Middle frontal gyrus (tissue), 1 donor: ENCODE data around the gene PLCB4.

Source experiments
- DNase-seq: peaks from one replicate; pipeline ENCODE4 v3.0.0-alpha.2; 2015; ENCODE audit warnings: low spot score; ENCODE audit errors: extremely low spot score

The PLCB4 gene

DNA sequence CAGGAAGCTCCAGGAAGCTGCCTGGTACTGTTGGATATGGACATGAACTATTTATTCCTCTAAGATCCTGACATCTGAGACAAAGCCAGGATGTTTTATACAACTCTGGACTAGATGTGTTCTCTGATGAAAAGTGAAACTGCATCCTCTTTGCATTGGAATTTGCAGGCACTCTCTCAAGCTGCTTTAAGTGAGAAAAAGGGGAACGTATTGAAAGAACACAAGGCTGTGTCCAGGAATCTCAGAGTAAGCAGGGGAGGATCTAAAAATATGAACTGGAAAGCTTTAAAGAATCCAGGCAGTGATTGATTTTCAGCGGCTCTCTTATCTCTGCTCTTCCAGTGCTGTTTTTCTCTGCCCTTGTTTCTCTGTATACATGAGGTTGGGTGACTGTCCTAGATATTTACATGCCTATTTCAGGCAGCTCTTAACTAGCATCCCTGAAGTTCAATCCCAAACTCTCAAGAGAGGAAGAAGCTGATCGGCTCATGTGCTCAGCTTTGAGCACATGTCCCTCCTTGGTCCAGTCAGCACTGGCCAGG is 193.8 kb downstream of the PLCB4 start:
- DNase-seq = no peak

DNA sequence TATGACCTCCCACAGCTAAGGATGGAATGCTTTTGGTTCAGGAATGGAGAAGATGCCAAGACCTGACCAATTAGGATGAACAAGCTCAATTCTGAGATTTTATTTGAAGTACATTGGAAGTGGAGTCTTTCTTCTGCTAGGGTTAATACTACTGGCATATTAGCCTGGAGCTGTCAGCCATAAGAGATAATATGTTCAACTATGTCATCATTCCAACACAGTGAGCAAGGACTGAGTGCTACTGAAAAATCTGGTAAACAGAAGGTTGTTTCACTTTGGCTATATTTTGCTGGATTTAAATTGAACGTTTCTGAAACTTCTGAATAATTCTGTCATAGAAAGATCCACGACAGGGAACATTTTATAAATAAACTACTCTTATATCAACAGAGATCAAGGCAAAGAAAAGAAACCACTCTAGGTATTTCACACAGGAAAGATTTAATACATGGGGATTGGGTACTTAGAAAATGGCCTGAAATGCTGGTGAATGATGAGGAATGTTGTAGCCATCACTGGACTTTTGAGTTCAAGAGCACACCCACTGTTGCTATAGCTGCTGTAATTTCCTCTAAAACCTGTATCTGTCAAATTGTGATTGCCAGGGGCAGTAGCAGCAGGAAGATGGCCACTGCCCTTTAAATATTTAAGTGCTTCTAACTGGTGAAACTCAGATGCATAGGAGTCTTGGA is 200.5 kb downstream of the PLCB4 start:
- no peak for DNase-seq

DNA sequence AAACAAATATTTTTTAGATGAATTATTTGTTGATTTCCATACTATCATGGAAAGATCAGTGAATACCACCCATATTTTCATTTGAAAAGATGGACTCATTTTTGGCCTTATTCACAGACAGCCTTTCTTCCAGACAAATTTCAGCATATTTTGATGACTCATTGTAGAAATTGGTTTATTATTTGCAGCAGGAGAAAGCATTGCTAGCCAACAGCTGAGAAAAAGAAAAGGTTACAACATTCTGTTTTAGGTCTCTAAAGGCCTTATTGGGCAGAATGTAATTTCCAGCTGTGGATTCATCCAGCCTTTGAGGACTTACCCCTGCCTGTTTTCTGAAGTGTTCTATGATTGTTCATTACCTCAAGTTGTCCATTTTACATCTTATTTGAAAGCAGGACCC is 201.9 kb downstream of the PLCB4 start:
- no peak for DNase-seq

DNA sequence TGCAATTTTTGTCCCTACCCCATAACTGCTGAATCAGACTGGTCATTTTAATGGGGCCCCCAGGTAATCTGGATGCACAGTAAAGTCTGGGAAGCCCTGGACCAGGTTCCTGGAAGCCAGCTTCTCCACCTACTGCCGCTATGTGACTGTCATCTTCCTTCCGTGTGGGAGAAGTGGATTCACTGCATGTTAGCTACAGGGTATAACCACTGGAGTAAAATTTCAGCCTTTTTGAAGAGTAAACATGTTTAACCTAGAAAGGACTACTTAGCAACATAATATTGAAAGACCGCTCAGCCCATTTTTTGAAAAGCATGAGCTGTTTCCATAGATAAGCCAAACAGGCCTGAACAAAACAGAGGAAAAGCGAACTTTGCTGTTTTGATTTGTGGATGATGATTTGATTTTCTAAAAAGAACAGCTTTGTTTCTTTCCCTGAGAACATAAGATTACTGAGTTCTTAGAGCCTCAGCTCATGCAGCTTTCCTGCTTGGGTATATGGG is 208.1 kb downstream of the PLCB4 start:
- DNase-seq = no peak

DNA sequence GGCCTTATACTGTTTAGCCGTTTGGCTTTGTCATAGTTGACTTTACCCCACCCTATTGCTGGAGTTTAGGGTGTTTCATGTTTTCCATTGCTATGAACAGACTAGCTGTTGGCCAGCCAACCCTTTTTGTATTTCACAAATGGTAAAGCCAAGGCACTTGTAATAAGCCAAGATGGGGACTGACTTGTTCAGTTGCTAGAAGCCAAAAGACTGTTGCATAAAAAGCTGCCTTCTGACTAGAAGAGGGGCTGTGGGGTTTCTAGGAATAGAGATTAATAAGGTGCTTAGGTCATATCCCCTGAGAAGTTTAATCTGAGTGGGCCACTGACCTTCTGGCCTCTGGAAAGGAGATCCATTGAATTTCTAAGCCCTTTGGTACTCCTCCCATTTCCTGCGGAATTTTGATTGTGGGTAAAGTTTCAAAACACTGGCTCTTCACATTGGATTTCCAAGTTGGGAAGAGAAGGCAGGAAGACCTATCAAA is 211.1 kb downstream of the PLCB4 start:
- no peak for DNase-seq

DNA sequence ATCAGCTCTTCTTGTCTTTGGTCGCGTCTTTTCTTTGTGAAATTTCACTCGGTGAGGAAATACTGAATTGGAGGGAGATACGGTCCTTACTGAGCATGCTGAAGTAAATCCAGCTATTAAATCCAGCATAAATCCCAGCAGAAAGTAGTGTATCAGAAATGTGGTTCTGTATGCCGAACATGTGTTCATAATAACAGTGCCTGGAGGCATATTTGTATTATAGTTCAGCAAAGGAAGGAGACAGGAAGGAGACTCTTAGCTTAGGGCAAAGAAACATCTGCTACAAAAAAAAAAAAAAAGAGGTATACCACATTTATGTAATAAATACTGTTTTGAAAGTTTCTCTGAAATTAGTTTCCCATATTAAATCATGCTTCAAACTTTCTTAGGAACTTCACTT is 211.8 kb downstream of the PLCB4 start:
- DNase-seq = no peak

DNA sequence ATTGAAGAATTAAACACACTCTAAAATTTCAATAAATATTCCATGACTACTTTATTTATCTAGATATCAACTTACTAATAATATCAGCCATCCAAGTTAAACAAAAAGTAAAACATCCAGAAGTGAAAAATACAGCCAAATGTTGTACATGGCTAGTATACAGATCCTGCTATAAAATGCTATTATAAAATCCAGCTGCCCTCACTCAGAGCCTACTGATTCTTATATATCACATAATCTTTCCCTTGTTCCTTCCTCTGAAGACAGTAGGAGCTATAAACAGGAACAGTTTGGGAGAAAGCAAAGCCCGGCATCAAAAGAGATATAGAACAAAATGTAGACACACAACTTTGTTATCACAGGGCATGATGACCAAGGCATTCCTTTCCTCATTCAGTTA is 212.9 kb downstream of the PLCB4 start:
- DNase-seq = no peak

- DNase-seq = no peak
Measured at GRCh38 chr20:9285617-9286016, 216.7 kb downstream of the PLCB4 start.

DNA sequence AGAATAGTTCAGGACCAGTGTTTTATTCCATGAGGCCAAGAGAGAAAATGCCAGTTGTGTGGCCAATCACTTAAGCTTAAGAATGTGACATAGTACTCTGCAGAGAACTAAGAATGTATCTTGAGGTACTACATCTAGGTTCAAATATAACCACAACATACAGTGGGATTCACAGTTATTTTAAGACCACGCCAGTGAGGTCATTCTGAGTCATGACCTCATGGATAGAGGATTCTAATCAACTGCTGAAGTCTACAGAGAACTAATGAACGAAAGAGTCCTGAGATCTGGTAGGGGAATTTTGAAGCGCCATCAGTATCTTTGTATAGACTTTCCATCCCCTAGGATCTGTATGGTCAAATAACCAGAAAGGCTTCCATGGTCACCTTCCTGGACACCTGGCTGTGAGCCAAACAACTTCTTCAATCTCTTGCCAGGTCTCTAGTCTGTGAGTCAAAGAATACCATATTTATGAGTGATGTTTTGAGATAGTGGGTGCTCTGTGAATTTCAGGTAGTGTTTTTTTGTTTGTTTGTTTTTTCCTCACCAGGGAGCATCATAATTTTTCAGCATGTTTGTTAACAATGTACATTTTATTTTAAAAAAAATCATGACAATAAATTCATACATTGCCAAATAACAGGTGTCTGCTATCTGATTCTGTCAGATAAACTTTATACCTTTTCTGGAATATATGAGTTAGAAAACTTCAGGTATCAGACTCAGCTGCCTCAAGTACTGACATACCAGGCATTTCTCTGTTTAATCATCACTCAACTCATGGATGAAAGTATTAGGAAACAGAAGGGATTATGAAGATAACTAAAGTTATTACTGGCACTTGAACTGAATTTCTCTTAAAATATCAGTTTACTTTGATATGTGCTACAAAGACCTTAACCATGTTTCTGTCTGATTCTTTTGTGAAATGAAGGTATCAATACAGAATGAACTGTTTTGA is 217.9 kb downstream of the PLCB4 start:
- no peak for DNase-seq

- no peak for DNase-seq
Measured at GRCh38 chr20:9287826-9288225, 218.9 kb downstream of the PLCB4 start.

- DNase-seq = no peak
Measured at GRCh38 chr20:9290331-9290730, 221.4 kb downstream of the PLCB4 start.

DNA sequence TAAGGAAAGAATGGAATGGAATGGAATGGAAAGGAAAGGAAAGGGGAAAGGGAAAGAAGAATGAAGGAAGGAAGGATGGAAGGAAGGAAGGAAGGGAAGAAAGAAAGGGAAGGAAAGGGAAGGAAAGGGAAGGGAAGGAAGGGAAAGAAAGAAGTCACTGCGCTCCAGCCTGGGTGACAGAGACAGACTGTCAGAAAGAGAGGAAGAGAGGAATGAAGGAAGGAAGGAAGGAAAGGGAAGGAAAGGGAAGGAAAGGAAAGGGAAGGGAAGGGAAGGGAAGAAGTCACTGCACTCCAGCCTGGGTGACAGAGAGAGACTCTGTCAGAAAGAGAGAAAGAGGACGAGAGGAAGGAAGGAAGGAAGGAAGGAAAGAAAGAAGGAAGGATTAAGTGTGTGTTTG is 224.3 kb downstream of the PLCB4 start:
- DNase-seq = no peak

DNA sequence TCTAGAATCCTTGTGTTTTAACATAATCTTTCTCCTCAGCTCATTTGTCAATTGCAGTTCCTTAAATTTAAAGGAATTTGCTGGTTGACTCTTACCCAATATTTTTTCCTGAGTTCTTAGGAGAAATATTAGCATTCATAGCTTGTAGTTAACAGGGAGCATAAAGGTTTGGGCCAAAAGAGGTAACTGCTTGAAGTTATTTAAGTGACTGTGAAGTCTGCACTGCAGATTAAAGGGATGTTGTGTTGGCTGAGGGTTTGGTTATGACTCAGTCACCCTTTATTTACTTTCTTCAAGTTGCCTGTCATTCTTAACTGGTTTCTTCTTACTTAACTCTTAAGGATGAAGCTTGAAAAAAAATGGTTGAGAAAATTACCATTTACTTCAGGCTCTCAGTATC is 225.2 kb downstream of the PLCB4 start:
- DNase-seq = no peak

DNA sequence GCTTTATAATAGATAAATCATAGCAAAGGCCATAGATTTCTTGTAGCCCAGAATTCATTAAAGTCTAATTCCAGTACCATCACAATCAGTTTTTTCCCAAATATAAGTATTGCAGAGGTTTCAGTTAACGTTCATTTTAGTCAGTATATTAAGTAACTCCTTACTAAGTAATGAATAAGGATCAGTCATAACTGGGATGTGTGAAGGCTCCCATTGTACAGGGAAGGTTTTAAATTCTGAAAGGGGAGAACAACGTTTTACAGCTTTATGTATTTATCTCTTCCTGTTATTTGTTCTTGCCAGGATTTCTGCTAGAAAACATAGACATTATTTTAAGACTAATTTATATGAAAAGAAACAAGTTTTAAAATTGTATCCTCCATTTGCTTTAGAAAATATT is 230.0 kb downstream of the PLCB4 start:
- no peak for DNase-seq

GRCh38 chr20:9300080-9300479 is 231.2 kb downstream of the PLCB4 start:
- DNase-seq = no peak

GRCh38 chr20:9300534-9300933 is 231.6 kb downstream of the PLCB4 start:
- DNase-seq = no peak

DNA sequence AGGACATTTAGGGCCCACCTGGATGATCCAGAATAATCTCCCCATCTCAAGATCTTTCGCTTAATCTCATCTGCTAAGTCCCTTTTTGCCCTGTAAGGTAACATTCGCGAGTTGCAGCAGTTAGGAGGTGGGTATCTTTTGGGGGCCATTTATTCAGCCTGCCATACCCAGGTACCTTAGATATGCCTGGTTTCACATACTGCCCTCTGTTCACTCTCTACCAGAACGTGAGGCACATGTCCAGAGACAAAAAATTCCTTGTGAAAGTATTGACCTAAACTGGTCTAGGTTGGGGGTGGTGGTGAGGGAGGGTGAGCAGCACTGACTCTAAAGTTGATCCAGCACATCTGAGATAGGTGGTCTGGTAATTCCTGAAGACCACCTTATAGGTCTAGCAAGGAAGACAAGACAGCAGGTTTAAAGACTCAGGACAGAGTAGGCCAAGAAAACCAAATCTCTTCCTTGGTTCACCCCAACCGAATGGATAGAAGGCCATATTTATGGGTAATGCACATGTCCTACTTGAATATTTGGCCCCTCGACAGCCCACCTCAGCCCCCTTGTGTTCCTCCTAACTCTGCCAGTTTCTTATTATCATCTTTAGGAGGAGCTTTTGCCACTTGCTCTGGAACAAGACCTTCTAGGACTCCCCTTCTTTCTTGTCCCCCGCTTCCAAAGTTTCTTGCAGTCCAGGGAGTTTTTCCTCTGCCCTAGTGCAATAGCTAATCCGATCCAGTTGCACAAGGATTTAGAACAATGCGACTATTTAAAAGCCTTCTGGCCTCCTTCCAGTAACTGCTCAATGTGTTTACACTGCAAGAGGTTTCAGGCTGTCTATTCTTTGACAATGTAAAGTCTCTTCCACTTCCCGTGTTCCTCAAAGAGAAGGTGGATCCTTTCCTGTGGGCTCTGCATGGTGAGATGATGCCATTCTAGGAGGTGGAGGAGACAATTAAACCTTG is 232.5 kb downstream of the PLCB4 start:
- peak; percentile 36 for DNase-seq

DNA sequence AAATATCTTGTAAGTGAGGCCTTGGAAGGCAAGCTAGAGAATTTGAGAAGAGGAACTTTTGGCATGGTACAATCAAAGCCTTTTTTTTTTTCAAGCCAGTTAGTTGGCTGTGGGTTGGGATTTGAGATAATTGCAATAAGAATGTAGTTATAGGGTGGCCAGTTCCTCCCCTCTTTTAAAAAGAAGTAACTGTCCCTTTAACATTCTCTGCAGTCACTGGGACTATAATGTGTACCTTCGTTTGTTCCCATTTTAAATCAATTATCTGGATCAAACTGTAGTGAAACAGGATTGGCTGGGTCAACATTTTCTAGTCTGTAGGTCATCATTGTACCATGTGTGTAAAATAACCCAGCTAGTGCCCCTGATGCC is 233.2 kb downstream of the PLCB4 start:
- DNase-seq = no peak

DNA sequence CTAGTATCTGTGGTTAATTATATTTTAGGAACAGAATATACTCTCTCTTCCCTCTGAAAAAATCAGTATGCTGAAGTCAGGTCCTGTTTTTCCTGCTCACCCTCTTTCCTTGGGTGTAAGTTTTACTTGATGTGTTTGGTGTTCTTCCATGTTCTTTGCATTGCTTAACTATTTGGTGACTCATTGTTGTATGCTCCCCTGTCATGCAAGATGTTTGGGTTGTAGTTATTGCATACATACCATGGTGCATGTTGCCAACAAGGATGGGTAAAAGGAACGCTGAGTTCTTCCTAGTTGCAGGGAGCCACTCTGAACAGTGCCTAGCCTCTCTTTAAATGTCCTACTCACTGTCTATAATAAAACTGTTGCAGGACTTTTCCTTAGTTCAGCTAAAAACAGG is 237.6 kb downstream of the PLCB4 start:
- no peak for DNase-seq

GRCh38 chr20:9308056-9308455 is 239.2 kb downstream of the PLCB4 start:
- DNase-seq = no peak

DNA sequence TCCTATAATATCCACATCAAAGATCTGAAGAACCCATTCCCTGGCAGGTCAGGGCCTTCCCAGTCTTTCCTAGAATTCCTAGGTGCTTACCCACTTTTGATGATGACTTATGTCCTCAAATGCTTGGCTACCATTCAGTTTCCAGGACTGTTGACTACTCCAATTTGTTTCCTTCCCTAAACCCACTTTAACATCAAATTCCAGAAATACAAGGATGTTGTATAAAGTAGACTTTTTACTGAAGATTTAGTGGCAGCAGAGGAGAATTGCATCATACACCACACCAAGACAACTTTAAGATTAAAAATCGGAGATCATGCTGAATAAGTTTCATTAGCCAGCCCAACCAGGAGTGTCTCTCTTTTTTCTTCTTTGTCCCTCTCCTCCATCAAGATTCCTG is 242.2 kb downstream of the PLCB4 start:
- DNase-seq = no peak
